Measurements from ENCODE around the gene TRABD2B. TPM values are rescaled to one million over a fixed set of nuclear protein-coding genes. Genes with fewer than 3 reads are reported as not detected.
A peak's percentile ranks its signal among the peaks of the same experiment; 100 is the strongest.

The TRABD2B gene
- total RNA-seq, 2 donors from 2014 or later = 2.6 to 4.3 TPM

GRCh38 chr1:47987601-47988000, 9.6 kb downstream of the TRABD2B start:
- peaks cover 11% of the 10 kb centered on the region for H3K4me1 ChIP-seq
- no peaks in the 10 kb centered on the region for H3K9me3 ChIP-seq
- no peaks in the 10 kb centered on the region for H3K36me3 ChIP-seq (replicated peaks in 1 of 2; ENCODE audit: insufficient read depth in 1 of 2, low read depth in 2 of 2)
- H3K4me3 ChIP-seq = no peak overlapping the region
- no peak overlapping the region for H3K27ac ChIP-seq
- intact Hi-C loops (cut with DNase I) = no loop called here
- 76 to 79% methylated on average over 11 of the region's 11 CpGs for WGBS, 2 donors
- no peaks in the 10 kb centered on the region for H3K27me3 ChIP-seq
- no peak for ATAC-seq
- TF ChIP-seq CTCF (IDR thresholded peaks at IDR 0.05) (no peak), POLR2A (IDR thresholded peaks at IDR 0.05) (no peak)
- no peak for DNase-seq

- Histone ChIP-seq H3K4me1 (peaks cover 6% of the 10 kb centered on the region), H3K36me3 (replicated peaks in 1 of 2; ENCODE audit: insufficient read depth in 1 of 2, low read depth in 2 of 2) (no peaks in the 10 kb centered on the region), H3K27me3 (no peaks in the 10 kb centered on the region), H3K27ac (no peak overlapping the region), H3K9me3 (no peaks in the 10 kb centered on the region), H3K4me3 (no peak overlapping the region)
- 45 to 51% methylated on average over 19 of the region's 19 CpGs for WGBS, 2 donors
- DNase-seq = no peak
- no peak for ATAC-seq
- TF ChIP-seq CTCF (IDR thresholded peaks at IDR 0.05) (no peak), POLR2A (IDR thresholded peaks at IDR 0.05) (no peak)
- intact Hi-C loops (cut with DNase I) = no loop called here
These were observed 10.4 kb downstream of the TRABD2B start for GRCh38 chr1:47986761-47987200.

GRCh38 chr1:47985018-47985417, 12.2 kb downstream of the TRABD2B start:
- H3K36me3 ChIP-seq (replicated peaks in 1 of 2; ENCODE audit: insufficient read depth in 1 of 2, low read depth in 2 of 2) = no peaks in the 10 kb centered on the region
- H3K27me3 ChIP-seq = no peaks in the 10 kb centered on the region
- DNase-seq = peak in 2 of 4 donors; percentile 28 to 53
- ATAC-seq = no peak
- intact Hi-C loops (cut with DNase I) = no loop called here
- no peak overlapping the region for H3K4me3 ChIP-seq
- TF ChIP-seq POLR2A (IDR thresholded peaks at IDR 0.05) (no peak), CTCF (IDR thresholded peaks at IDR 0.05) (no peak)
- peaks cover 6% of the 10 kb centered on the region for H3K4me1 ChIP-seq
- H3K27ac ChIP-seq = peak overlapping the region in 1 of 4 donors; percentile 25
- WGBS, 2 donors = 39 to 44% methylated on average over 4 of the region's 4 CpGs
- no peaks in the 10 kb centered on the region for H3K9me3 ChIP-seq

GRCh38 chr1:47984175-47984789, 12.9 kb downstream of the TRABD2B start:
- DNase-seq = peak in 2 of 4 donors; percentile 29 to 56
- no peak overlapping the region for H3K4me3 ChIP-seq
- no peaks in the 10 kb centered on the region for H3K27me3 ChIP-seq
- ATAC-seq = peak; percentile 38
- no peaks in the 10 kb centered on the region for H3K9me3 ChIP-seq
- no peaks in the 10 kb centered on the region for H3K36me3 ChIP-seq (replicated peaks in 1 of 2; ENCODE audit: insufficient read depth in 1 of 2, low read depth in 2 of 2)
- intact Hi-C loops (cut with DNase I) = no loop called here
- peak overlapping the region in 1 of 4 donors; percentile 27 for H3K27ac ChIP-seq
- 29 to 72% methylated on average over 25 to 46 of the region's 46 CpGs for WGBS, 2 donors
- TF ChIP-seq CTCF (IDR thresholded peaks at IDR 0.05) = no peak
- no peak for TF ChIP-seq POLR2A (IDR thresholded peaks at IDR 0.05)
- H3K4me1 ChIP-seq = peaks cover 6% of the 10 kb centered on the region

- no peaks in the 10 kb centered on the region for H3K27me3 ChIP-seq
- no peak overlapping the region for H3K27ac ChIP-seq
- WGBS, 2 donors = 64 to 69% methylated on average over 12 of the region's 12 CpGs
- peaks cover 6% of the 10 kb centered on the region for H3K4me1 ChIP-seq
- intact Hi-C loops (cut with DNase I) = no loop called here
- DNase-seq (no peak), ATAC-seq (no peak)
- no peaks in the 10 kb centered on the region for H3K36me3 ChIP-seq (replicated peaks in 1 of 2; ENCODE audit: insufficient read depth in 1 of 2, low read depth in 2 of 2)
- H3K4me3 ChIP-seq = no peak overlapping the region
- TF ChIP-seq POLR2A (IDR thresholded peaks at IDR 0.05) = no peak
- TF ChIP-seq CTCF (IDR thresholded peaks at IDR 0.05) = no peak
- no peaks in the 10 kb centered on the region for H3K9me3 ChIP-seq
These were observed 13.5 kb downstream of the TRABD2B start for GRCh38 chr1:47983691-47984090.

Data from body of pancreas (tissue), 4 donors.